Keratinocyte (primary cell): ENCODE results near the gene ANG. TPM values are rescaled to one million over a fixed set of nuclear protein-coding genes. Genes with fewer than 3 reads are reported as not detected.

Experiments
- DNase-seq: peaks from one replicate; pipeline ENCODE4 v3.0.0-alpha.2; 2011; ENCODE audit warnings: low read depth, missing footprints, low spot score
- FAIRE-seq: peaks from 2 replicates; lab custom pipeline; 2011; peaks lifted over from hg19 to GRCh38; lab: Jason Lieb, UNC
- H2AFZ ChIP-seq: 2 replicates; pipeline ENCODE4 v1.6.0; 2012; ENCODE audit warnings: low read length, control low read depth, inconsistent platforms; ENCODE audit not compliant: control insufficient read depth
- H3K27ac ChIP-seq: 2 replicates; pipeline ENCODE4 v1.5.1; 2011; ENCODE audit warnings: low read length; ENCODE audit not compliant: control insufficient read depth, insufficient read depth
- H3K27me3 ChIP-seq: 3 replicates; pipeline ENCODE4 v1.6.0; 2011; ENCODE audit warnings: low read length; ENCODE audit not compliant: control insufficient read depth, insufficient read depth; ENCODE audit errors: extremely low read depth
- H3K36me3 ChIP-seq, 2 experiments: 2 replicates in 1 of 2; 3 replicates in 1 of 2; pipeline ENCODE4 v1.5.1; 2011; ENCODE audit warnings: low read length in 2 of 2, mild to moderate bottlenecking in 1 of 2; ENCODE audit not compliant: control insufficient read depth in 2 of 2, insufficient read depth in 2 of 2; ENCODE audit errors: extremely low read depth in 1 of 2
- H3K4me1 ChIP-seq: 3 replicates; pipeline ENCODE4 v1.5.1; 2011; ENCODE audit warnings: low read length; ENCODE audit not compliant: control insufficient read depth, insufficient read depth; ENCODE audit errors: extremely low read depth
- H3K4me2 ChIP-seq: 3 replicates; pipeline ENCODE4 v1.6.0; 2011; ENCODE audit warnings: low read depth, low read length; ENCODE audit not compliant: control insufficient read depth, insufficient read depth; ENCODE audit errors: extremely low read depth
- H3K4me3 ChIP-seq, 3 experiments: fragments of 200-600 bp in 1 of 3; sonication (generic) in 1 of 3; 2 replicates in 2 of 3; 3 replicates in 1 of 3; pipeline ENCODE4 v1.5.1; 2011 to 2016; ENCODE audit warnings: low read length in 3 of 3, mild to moderate bottlenecking in 3 of 3, control low read depth in 2 of 3, inconsistent platforms in 1 of 3, low read depth in 1 of 3, mixed read lengths in 1 of 3, mixed run types in 1 of 3, moderate library complexity in 1 of 3; ENCODE audit not compliant: control insufficient read depth in 2 of 3, insufficient read depth in 2 of 3; ENCODE audit errors: extremely low read depth in 1 of 3
- H3K79me2 ChIP-seq: 2 replicates; pipeline ENCODE4 v1.6.0; 2012; ENCODE audit warnings: low read length; ENCODE audit not compliant: control insufficient read depth, insufficient read depth
- H3K9ac ChIP-seq: 3 replicates; pipeline ENCODE4 v1.6.0; 2011; ENCODE audit warnings: low read length; ENCODE audit not compliant: control insufficient read depth, insufficient read depth; ENCODE audit errors: extremely low read depth
- H3K9me1 ChIP-seq: 3 replicates; pipeline ENCODE4 v1.6.0; 2011; ENCODE audit warnings: low read length; ENCODE audit not compliant: control insufficient read depth, insufficient read depth; ENCODE audit errors: extremely low read depth
- H3K9me3 ChIP-seq: 2 replicates; pipeline ENCODE4 v1.5.1; 2012; ENCODE audit warnings: low read depth, low read length; ENCODE audit not compliant: control insufficient read depth
- H4K20me1 ChIP-seq: 3 replicates; pipeline ENCODE4 v1.6.0; 2011; ENCODE audit warnings: low read length; ENCODE audit not compliant: control insufficient read depth, insufficient read depth; ENCODE audit errors: extremely low read depth
- EZH2 ChIP-seq: IDR thresholded peaks from one replicate; pipeline ENCODE4 v1.6.1; 2012; ENCODE audit warnings: inconsistent platforms, mild to moderate bottlenecking, low read length, moderate library complexity
- dilution Hi-C: fragments of 300-500 bp; cut with MboI; formaldehyde crosslinking; loops from one replicate; pipeline ENCODE4 v1.7.0; 2020; ENCODE audit warnings: low sequenced_read_pairs; ENCODE audit not compliant: extremely low pct_ligation_motif_present
- polyA plus RNA-seq, 5 experiments: library from polyadenylated mRNA; depleted of rRNA in 3 of 5; stranded (reverse) in 3 of 5; stranded (forward) in 1 of 5; unstranded in 1 of 5; fragments of >200 nt; gene quantifications; 1 replicate in 1 of 5; 2 replicates in 3 of 5; 3 replicates in 1 of 5; pipeline versions ENCODE4 v1.2.1 to v1.2.3, GENCODE V29; 2011 to 2012; ENCODE audit warnings: missing spikeins in 2 of 5, low read depth in 1 of 5, low replicate concordance in 1 of 5
- TF ChIP-seq, protein P1 (sequence below), 3 experiments: IDR thresholded peaks in 1 of 3; conservative IDR thresholded peaks in 1 of 3; optimal IDR thresholded peaks in 1 of 3; 2 replicates in 2 of 3; 3 replicates in 1 of 3; pipeline versions ENCODE3 to v1.5.1; 2011; ENCODE audit warnings: low read length in 3 of 3, mild to moderate bottlenecking in 3 of 3, moderate library complexity in 2 of 3, control low read depth in 1 of 3, inconsistent platforms in 1 of 3; ENCODE audit not compliant: insufficient read depth in 2 of 3; ENCODE audit errors: extremely low read depth in 1 of 3

ANG gene
- polyA plus RNA-seq, 1 donor (not counting 4 experiments of a cell fraction or from before 2014, with no cell fraction given): 4.0 TPM

DNA sequence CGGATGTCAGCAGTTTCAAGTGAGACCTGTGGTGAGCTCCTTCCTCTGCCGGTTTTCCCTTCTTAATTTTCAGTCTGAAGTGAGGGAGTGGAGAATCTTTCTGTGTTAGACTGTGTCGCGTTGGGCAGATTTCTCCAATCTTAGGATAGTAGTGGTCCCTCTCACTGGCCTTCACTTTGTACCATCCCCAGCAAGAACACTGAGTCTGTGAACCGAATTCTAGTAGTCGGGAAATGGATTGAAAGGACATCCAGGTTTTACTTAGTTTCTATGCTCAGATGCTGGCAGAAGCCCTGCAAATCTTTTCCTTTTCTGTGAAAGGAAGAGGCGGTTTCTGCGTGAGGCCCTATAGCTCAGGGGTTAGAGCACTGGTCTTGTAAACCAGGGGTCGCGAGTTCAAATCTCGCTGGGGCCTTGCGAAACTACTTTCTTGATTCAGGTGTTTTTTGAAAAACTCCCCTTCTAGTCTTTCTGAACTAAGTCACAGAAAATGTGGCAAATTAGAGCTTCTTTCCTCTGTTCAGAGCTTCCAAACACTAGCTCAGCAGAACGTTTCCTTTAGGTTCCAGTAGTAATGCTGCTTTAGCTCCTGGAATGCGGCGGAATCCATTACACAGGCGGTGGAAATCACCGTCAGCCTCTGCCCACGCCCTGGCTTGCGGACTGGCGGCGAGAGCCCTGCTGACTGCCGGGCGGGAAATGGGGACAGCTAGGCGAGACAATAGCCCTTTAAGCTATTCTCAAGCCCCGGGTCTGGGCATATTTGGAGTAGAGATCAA is 7.0 kb upstream of the ANG start:
- Histone ChIP-seq H3K27me3 (no peaks in the 10 kb centered on the region), H3K4me2 (peak overlapping the region; percentile 88), H3K4me3 (peak overlapping the region; percentile 75 to 87 (median 84)), H3K9me3 (no peaks in the 10 kb centered on the region), H3K4me1 (peaks cover 19% of the 10 kb centered on the region), H3K79me2 (no peaks in the 10 kb centered on the region), H3K9me1 (no peaks in the 10 kb centered on the region), H4K20me1 (no peaks in the 10 kb centered on the region), H3K9ac (peak overlapping the region; percentile 90), H3K27ac (peak overlapping the region; percentile 90), H3K36me3 (no peaks in the 10 kb centered on the region), H2AFZ (peak overlapping the region; percentile 96)
- TF ChIP-seq, protein P1, sequence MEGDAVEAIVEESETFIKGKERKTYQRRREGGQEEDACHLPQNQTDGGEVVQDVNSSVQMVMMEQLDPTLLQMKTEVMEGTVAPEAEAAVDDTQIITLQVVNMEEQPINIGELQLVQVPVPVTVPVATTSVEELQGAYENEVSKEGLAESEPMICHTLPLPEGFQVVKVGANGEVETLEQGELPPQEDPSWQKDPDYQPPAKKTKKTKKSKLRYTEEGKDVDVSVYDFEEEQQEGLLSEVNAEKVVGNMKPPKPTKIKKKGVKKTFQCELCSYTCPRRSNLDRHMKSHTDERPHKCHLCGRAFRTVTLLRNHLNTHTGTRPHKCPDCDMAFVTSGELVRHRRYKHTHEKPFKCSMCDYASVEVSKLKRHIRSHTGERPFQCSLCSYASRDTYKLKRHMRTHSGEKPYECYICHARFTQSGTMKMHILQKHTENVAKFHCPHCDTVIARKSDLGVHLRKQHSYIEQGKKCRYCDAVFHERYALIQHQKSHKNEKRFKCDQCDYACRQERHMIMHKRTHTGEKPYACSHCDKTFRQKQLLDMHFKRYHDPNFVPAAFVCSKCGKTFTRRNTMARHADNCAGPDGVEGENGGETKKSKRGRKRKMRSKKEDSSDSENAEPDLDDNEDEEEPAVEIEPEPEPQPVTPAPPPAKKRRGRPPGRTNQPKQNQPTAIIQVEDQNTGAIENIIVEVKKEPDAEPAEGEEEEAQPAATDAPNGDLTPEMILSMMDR (optimal IDR thresholded peaks at IDR 0.05 in 1 of 3, IDR thresholded peaks at IDR 0.05 in 1 of 3, conservative IDR thresholded peaks at IDR 0.05 in 1 of 3; ENCODE audit: extremely low read depth in 1 of 3, insufficient read depth in 2 of 3, low read length in 3 of 3): no peak
- TF ChIP-seq EZH2: no peak
- no peak for FAIRE-seq
- DNase-seq: peak; percentile 85
- dilution Hi-C loops: no loop called here

DNA sequence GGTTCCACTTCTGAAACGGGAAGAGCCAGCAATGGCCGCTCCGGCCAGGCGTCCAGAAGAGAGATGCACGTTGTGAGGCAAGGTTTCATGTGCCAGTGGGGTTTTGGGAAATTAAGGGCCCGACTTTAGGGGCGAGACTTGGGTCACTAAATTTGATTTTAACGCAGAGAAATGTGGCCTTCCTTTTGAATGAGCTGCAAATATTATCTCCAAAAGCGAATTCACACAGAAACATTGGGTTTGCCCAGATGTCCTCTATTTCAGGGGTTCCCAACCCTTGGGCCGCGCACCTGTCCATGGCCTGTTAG is 6.5 kb upstream of the ANG start:
- DNase-seq (no peak), FAIRE-seq (no peak)
- H3K4me1 ChIP-seq: peaks cover 19% of the 10 kb centered on the region
- no peaks in the 10 kb centered on the region for H3K79me2 ChIP-seq
- peak overlapping the region; percentile 90 for H3K9ac ChIP-seq
- H4K20me1 ChIP-seq: no peaks in the 10 kb centered on the region
- no peaks in the 10 kb centered on the region for H3K27me3 ChIP-seq
- H2AFZ ChIP-seq: peak overlapping the region; percentile 60
- no peaks in the 10 kb centered on the region for H3K9me3 ChIP-seq
- no peaks in the 10 kb centered on the region for H3K36me3 ChIP-seq
- no peak for TF ChIP-seq EZH2
- TF ChIP-seq, protein P1 (optimal IDR thresholded peaks at IDR 0.05 in 1 of 3, IDR thresholded peaks at IDR 0.05 in 1 of 3, conservative IDR thresholded peaks at IDR 0.05 in 1 of 3; ENCODE audit: extremely low read depth in 1 of 3, insufficient read depth in 2 of 3, low read length in 3 of 3): no peak
- peak overlapping the region; percentile 90 for H3K27ac ChIP-seq
- dilution Hi-C loops: no loop called here
- peak overlapping the region; percentile 75 to 87 (median 84) for H3K4me3 ChIP-seq
- H3K4me2 ChIP-seq: peak overlapping the region; percentile 88
- H3K9me1 ChIP-seq: no peaks in the 10 kb centered on the region
